HepG2 (cell line): ENCODE measurements around the gene PRKAG1. TPM values are rescaled to one million over a fixed set of nuclear protein-coding genes. Genes with fewer than 3 reads are reported as not detected.

Source experiments
- ATAC-seq: fragments of 200-7000 bp; cut with Tn5 transposase; 3 replicates; pipeline ENCODE4 v1.9.1; 2020; ENCODE audit warnings: mild to moderate bottlenecking, moderate library complexity
- BruUV-seq: library from RNA; stranded (reverse); fragments of 400-500 nt; replicated peaks from 2 replicates; lab custom pipeline; 2021; lab: Mats Ljungman, UMichigan
- CTCF ChIA-PET: fragments of 300-600 bp; formaldehyde crosslinking; extraction: SDS; loops from one replicate; lab custom pipeline; 2021; ENCODE audit warnings: low total read pairs, inconsistent platforms, low intra/inter-chr PET ratio; lab: Yijun Ruan, JAX
- POLR2A ChIA-PET: fragments of 350-600 bp; sonication (Branson Sonifier 250); formaldehyde crosslinking; loops from one replicate; lab custom pipeline; 2020; ENCODE audit warnings: antibody characterized with exemption, inconsistent platforms; lab: Yijun Ruan, JAX
- DNase-seq: peaks from one replicate; pipeline ENCODE4 v3.0.0-alpha.2; 2015; ENCODE audit warnings: low spot score
- FAIRE-seq: peaks from 3 replicates; lab custom pipeline; 2011; peaks lifted over from hg19 to GRCh38; lab: Jason Lieb, UNC
- H2AFZ ChIP-seq: one replicate; pipeline ENCODE4 v1.6.1; 2011; ENCODE audit warnings: low read length, inconsistent platforms
- H3K27ac ChIP-seq: fragments of 300-600 bp; 3 replicates; pipeline ENCODE4 v1.8.0; 2011; ENCODE audit warnings: mixed run types, mild to moderate bottlenecking, mixed read lengths, low read length, inconsistent platforms; ENCODE audit not compliant: insufficient read depth; ENCODE audit errors: extremely low read length
- H3K27me3 ChIP-seq, 2 experiments: fragments of 200-600 bp in 1 of 2; 2 replicates in 1 of 2; 3 replicates in 1 of 2; pipeline versions ENCODE4 v1.6.0 to v1.8.0; 2011; ENCODE audit warnings: low read length in 2 of 2, mild to moderate bottlenecking in 2 of 2, moderate library complexity in 2 of 2, inconsistent platforms in 1 of 2; ENCODE audit not compliant: insufficient read depth in 2 of 2, control insufficient read depth in 1 of 2
- H3K36me3 ChIP-seq, 2 experiments: fragments of 200-600 bp in 1 of 2; replicated peaks in 1 of 2; 2 replicates in 1 of 2; 3 replicates in 1 of 2; pipeline versions ENCODE4 v1.5.1 to v1.8.0; 2011; ENCODE audit warnings: low read length in 2 of 2, inconsistent platforms in 1 of 2; ENCODE audit not compliant: insufficient read depth in 2 of 2, control insufficient read depth in 1 of 2
- H3K4me1 ChIP-seq: 2 replicates; pipeline ENCODE4 v1.5.1; 2012; ENCODE audit warnings: low read length, inconsistent platforms; ENCODE audit not compliant: insufficient read depth
- H3K4me2 ChIP-seq: 2 replicates; pipeline ENCODE4 v1.6.0; 2011; ENCODE audit warnings: low read depth, low read length, inconsistent platforms
- H3K4me3 ChIP-seq, 3 experiments: fragments of 200-600 bp in 1 of 3; sonication (generic), shearing (Covaris generic) in 1 of 3; replicated peaks in 1 of 3; 2 replicates each; pipeline ENCODE4 v1.5.1; 2011 to 2016; ENCODE audit warnings: low read length in 3 of 3, inconsistent platforms in 2 of 3, low read depth in 2 of 3, mild to moderate bottlenecking in 2 of 3, control low read depth in 1 of 3, mixed read lengths in 1 of 3; ENCODE audit not compliant: insufficient read depth in 1 of 3
- H3K79me2 ChIP-seq: one replicate; pipeline ENCODE4 v1.6.1; 2011; ENCODE audit warnings: low read length, inconsistent platforms; ENCODE audit not compliant: insufficient read depth
- H3K9ac ChIP-seq: 2 replicates; pipeline ENCODE4 v1.6.0; 2011; ENCODE audit warnings: mild to moderate bottlenecking, low read depth, low read length, inconsistent platforms; ENCODE audit not compliant: insufficient read depth
- H3K9me3 ChIP-seq: 2 replicates; pipeline ENCODE4 v1.5.1; 2012; ENCODE audit warnings: mild to moderate bottlenecking, low read length
- H4K20me1 ChIP-seq: 2 replicates; pipeline ENCODE4 v1.6.0; 2011; ENCODE audit warnings: inconsistent platforms, mild to moderate bottlenecking, low read length, moderate library complexity; ENCODE audit not compliant: insufficient read depth
- CBX1 ChIP-seq: IDR thresholded peaks from one replicate; pipeline ENCODE4 v1.6.1; 2016; ENCODE audit warnings: antibody characterized with exemption, low read depth
- CCAR2 ChIP-seq: fragments of 200-400 bp; formaldehyde crosslinking; optimal IDR thresholded peaks from 2 replicates; pipeline ENCODE3; 2018; ENCODE audit warnings: low read depth, mild to moderate bottlenecking, low read length, moderate library complexity
- FOXK2 ChIP-seq: fragments of 450-650 bp; IDR thresholded peaks from 2 replicates; pipeline ENCODE4 v1.6.1; 2016
- GPN1 ChIP-seq: sonication (generic); formaldehyde crosslinking; IDR thresholded peaks from 2 replicates; pipeline ENCODE4 v1.5.1; 2020; ENCODE audit warnings: missing genetic modification reagents, borderline replicate concordance
- IKZF1 ChIP-seq: fragments of 450-650 bp; IDR thresholded peaks from 2 replicates; pipeline ENCODE4 v1.7.1; 2016
- JARID2 ChIP-seq: sonication (generic); formaldehyde crosslinking; IDR thresholded peaks from 2 replicates; pipeline ENCODE4 v1.8.1; 2023; ENCODE audit warnings: missing genetic modification reagents, inconsistent platforms; ENCODE audit not compliant: insufficient replicate concordance
- MAF1 ChIP-seq: sonication (generic); formaldehyde crosslinking; IDR thresholded peaks from 2 replicates; pipeline ENCODE4 v1.5.0; 2020; ENCODE audit warnings: missing genetic modification reagents, borderline replicate concordance
- MIER2 ChIP-seq: IDR thresholded peaks from 2 replicates; pipeline ENCODE4 v1.6.1; 2016; ENCODE audit warnings: missing biosample characterization, missing genetic modification reagents
- MTF1 ChIP-seq: sonication (generic); formaldehyde crosslinking; IDR thresholded peaks from 2 replicates; pipeline ENCODE4 v1.5.0; 2020; ENCODE audit warnings: missing genetic modification reagents
- SRSF9 ChIP-seq: fragments of 200-400 bp; formaldehyde crosslinking; IDR thresholded peaks from 2 replicates; pipeline ENCODE4 v1.6.1; 2018; ENCODE audit warnings: borderline replicate concordance, mild to moderate bottlenecking, low read depth, low read length; ENCODE audit not compliant: insufficient read depth, poor library complexity, severe bottlenecking
- ZBTB3 ChIP-seq: sonication (generic); formaldehyde crosslinking; IDR thresholded peaks from 2 replicates; pipeline ENCODE4 v1.4.0; 2020; ENCODE audit warnings: low read depth, mild to moderate bottlenecking, moderate library complexity, missing genetic modification reagents, borderline replicate concordance
- ZNF121 ChIP-seq: sonication (generic); formaldehyde crosslinking; IDR thresholded peaks from 2 replicates; pipeline ENCODE4 v1.5.0; 2020; ENCODE audit warnings: mild to moderate bottlenecking, missing genetic modification reagents
- ZNF160 ChIP-seq: sonication (generic); formaldehyde crosslinking; IDR thresholded peaks from 2 replicates; pipeline ENCODE4 v1.8.0; 2022; ENCODE audit warnings: mild to moderate bottlenecking, inconsistent platforms, missing genetic modification reagents
- ZNF317 ChIP-seq: sonication (generic); formaldehyde crosslinking; IDR thresholded peaks from 2 replicates; pipeline ENCODE4 v1.5.0; 2020; ENCODE audit warnings: mild to moderate bottlenecking, missing genetic modification reagents
- ZNF562 ChIP-seq: sonication (generic); formaldehyde crosslinking; IDR thresholded peaks from 2 replicates; pipeline ENCODE4 v1.8.0; 2022; ENCODE audit warnings: missing genetic modification reagents, borderline replicate concordance
- WGBS: methylation state at CpG from one replicate; pipeline ENCODE4 v1.1.6; 2017; ENCODE audit warnings: low lambda C conversion rate; 5-methylcytosine and 5-hydroxymethylcytosine counted together
- in situ Hi-C: cut with HindIII; loops from 2 replicates; pipeline ENCODE4 v1.10.0; 2017; ENCODE audit warnings: low pct_unique_long_range_greater_than_20kb; ENCODE audit not compliant: extremely low pct_ligation_motif_present
- intact Hi-C: fragments of 100-400 bp; cut with micrococcal nuclease; formaldehyde crosslinking; loops from one replicate; pipeline ENCODE4 v1.10.0; 2022; ENCODE audit not compliant: unreplicated experiment
- polyA plus RNA-seq, 8 experiments: library from polyadenylated mRNA; depleted of rRNA in 3 of 8; stranded (reverse) in 7 of 8; unstranded in 1 of 8; fragments of >200 nt; fragmentation: Illumina TruSeq in 4 of 8; extraction: Trizol in 4 of 8; gene quantifications; 2 replicates each; pipeline versions ENCODE4 v1.2.1 to v1.2.3, GENCODE V29; 2011 to 2016; ENCODE audit warnings: low read depth in 4 of 8, missing spikeins in 1 of 8, mixed read lengths in 1 of 8; ENCODE audit not compliant: insufficient read depth in 1 of 8
- total RNA-seq, 5 experiments: library from RNA; depleted of rRNA; stranded (reverse); fragments of >200 nt; fragmentation: Illumina TruSeq; extraction: Trizol; gene quantifications; 2 replicates each; pipeline ENCODE4 v1.2.3, GENCODE V29; 2016; ENCODE audit warnings: low read depth in 1 of 5
- TF ChIP-seq, protein P1 (sequence below): sonication (generic); formaldehyde crosslinking; IDR thresholded peaks from 2 replicates; pipeline ENCODE4 v1.4.0; 2020; ENCODE audit warnings: missing genetic modification reagents
- TF ChIP-seq, protein P2 (sequence below): sonication (generic); formaldehyde crosslinking; conservative IDR thresholded peaks from 2 replicates; pipeline ENCODE4 v1.4.0; 2020; ENCODE audit warnings: missing genetic modification reagents

The PRKAG1 gene
- total and polyA plus RNA-seq, 2 of the 13 experiments (the other 11 are each of a cell fraction or from before 2014, with no cell fraction given), result 26.1 to 32.8 TPM

DNA sequence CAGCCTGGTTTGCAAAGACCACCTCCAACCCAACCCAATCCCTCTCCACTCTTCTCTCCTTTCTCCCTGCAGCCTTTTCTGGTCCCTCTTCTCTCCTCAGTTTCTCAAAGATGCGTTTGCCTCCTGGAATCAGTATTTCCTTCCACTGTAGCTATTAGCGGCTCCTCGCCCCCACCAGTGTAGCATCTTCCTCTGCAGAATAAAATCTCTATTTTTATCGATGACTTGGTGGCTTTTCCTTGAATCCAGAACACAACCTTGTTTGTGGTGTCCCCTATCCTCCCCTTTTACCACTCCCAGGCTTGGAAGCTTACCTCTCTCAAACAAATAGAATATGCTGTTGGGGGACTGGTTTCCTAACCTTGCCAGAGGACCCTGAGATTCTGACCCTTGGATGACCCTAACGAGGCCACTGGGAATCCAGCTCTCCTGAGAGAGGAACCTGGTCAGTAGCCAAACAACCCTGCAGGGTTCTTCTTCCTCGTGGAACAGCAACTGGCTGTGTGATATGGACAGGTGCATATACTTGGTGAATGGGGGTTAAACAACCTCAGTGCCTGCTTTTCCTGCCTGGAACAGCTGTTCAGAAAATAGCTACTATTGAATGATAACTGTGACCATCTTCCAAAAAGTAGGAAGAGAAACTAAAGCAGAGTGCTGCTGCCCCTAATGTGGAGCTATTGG, 36.0 kb downstream of the PRKAG1 start:
- no peak overlapping the region for H3K9ac ChIP-seq
- H3K79me2 ChIP-seq, result no peaks in the 10 kb centered on the region
- in situ Hi-C loops, result no loop called here
- no TSS peak for BruUV-seq
- peaks cover 33 to 87% of the 10 kb centered on the region in 2 experiments for H3K27me3 ChIP-seq
- ChIA-PET POLR2A (no interaction called here), CTCF (no interaction called here)
- FAIRE-seq (no peak), DNase-seq (no peak), ATAC-seq (no peak)
- no peak for TF ChIP-seq ZNF121 (CRISPR knock-in tag)
- no peak for TF ChIP-seq MIER2 (CRISPR knock-in tag)
- TF ChIP-seq GPN1 (CRISPR knock-in tag), result no peak
- TF ChIP-seq MTF1 (CRISPR knock-in tag), result no peak
- TF ChIP-seq MAF1 (CRISPR knock-in tag), result no peak
- no peak for TF ChIP-seq ZNF562 (CRISPR knock-in tag)
- TF ChIP-seq IKZF1, result no peak
- TF ChIP-seq, protein P1, sequence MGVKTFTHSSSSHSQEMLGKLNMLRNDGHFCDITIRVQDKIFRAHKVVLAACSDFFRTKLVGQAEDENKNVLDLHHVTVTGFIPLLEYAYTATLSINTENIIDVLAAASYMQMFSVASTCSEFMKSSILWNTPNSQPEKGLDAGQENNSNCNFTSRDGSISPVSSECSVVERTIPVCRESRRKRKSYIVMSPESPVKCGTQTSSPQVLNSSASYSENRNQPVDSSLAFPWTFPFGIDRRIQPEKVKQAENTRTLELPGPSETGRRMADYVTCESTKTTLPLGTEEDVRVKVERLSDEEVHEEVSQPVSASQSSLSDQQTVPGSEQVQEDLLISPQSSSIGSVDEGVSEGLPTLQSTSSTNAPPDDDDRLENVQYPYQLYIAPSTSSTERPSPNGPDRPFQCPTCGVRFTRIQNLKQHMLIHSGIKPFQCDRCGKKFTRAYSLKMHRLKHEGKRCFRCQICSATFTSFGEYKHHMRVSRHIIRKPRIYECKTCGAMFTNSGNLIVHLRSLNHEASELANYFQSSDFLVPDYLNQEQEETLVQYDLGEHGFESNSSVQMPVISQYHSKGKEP (CRISPR knock-in tag), result no peak
- TF ChIP-seq ZNF160 (CRISPR knock-in tag), result no peak
- TF ChIP-seq, protein P2, sequence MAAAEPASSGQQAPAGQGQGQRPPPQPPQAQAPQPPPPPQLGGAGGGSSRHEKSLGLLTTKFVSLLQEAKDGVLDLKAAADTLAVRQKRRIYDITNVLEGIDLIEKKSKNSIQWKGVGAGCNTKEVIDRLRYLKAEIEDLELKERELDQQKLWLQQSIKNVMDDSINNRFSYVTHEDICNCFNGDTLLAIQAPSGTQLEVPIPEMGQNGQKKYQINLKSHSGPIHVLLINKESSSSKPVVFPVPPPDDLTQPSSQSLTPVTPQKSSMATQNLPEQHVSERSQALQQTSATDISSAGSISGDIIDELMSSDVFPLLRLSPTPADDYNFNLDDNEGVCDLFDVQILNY (CRISPR knock-in tag), result no peak
- TF ChIP-seq ZNF317 (CRISPR knock-in tag), result no peak
- TF ChIP-seq ZBTB3 (CRISPR knock-in tag), result no peak
- TF ChIP-seq CBX1, result no peak
- no peak for TF ChIP-seq SRSF9
- no peak for TF ChIP-seq JARID2 (CRISPR knock-in tag)
- TF ChIP-seq FOXK2, result no peak
- no peak for TF ChIP-seq CCAR2
- H3K36me3 ChIP-seq, result no peaks in the 10 kb centered on the region
- no peak overlapping the region for H3K4me2 ChIP-seq
- H4K20me1 ChIP-seq, result no peaks in the 10 kb centered on the region
- H3K4me3 ChIP-seq, result no peak overlapping the region
- intact Hi-C loops, result no loop called here
- no peak overlapping the region for H3K27ac ChIP-seq
- peaks cover 37% of the 10 kb centered on the region for H3K4me1 ChIP-seq
- WGBS, result 22% methylated on average over 6 of the region's 6 CpGs
- H3K9me3 ChIP-seq, result no peaks in the 10 kb centered on the region
- H2AFZ ChIP-seq, result no peak overlapping the region
